ENCODE measurements around the gene ZNF576. TPM values are rescaled to one million over a fixed set of nuclear protein-coding genes. Genes with fewer than 3 reads are reported as not detected.
"Not testable (repeated sequence)": the region's sequence is repeated elsewhere in the genome, so short reads cannot be mapped to it uniquely, and the experiment has no call there.

Gene ZNF576
- polyA plus RNA-seq, 6 donors from 2014 or later: 2.3 to 13.6 (median 10.1) TPM

DNA sequence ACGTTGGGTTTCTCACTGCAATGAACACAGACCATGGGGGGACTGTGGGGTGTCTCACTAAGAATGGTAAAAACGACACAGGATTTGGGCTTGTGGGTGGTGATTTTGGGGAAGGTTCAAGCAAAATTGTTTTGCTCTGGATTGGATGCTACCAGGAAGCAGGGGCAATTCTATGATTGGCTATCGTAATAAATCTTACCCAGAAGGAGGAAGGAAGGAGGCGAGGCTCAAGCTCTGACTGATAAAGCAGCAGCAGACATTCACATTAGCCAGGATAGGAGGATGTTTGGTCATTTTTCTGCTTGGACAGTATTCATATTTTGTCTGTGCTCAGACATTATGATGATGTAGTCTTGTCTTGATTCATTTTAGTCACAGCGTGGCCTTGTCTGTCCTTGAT is 1.5 kb downstream of the ZNF576 start:
- Mint-ChIP-seq H3K4me1 (peaks cover 35 to 53% (median 48%) of the 10 kb centered on the region in 3 donors), H3K4me3 (peak overlapping the region in 6 of 8 donors; percentile 92 to 98 (median 97)), H3K36me3 (no peaks in the 10 kb centered on the region), H3K27ac (peak overlapping the region; percentile 21 to 100 (median 100)), H3K27me3 (no peaks in the 10 kb centered on the region), H3K9me3 (no peaks in the 10 kb centered on the region)
- no peak for DNase-seq
- ATAC-seq (ENCODE audit: low read depth in 2 of 2): no peak

DNA sequence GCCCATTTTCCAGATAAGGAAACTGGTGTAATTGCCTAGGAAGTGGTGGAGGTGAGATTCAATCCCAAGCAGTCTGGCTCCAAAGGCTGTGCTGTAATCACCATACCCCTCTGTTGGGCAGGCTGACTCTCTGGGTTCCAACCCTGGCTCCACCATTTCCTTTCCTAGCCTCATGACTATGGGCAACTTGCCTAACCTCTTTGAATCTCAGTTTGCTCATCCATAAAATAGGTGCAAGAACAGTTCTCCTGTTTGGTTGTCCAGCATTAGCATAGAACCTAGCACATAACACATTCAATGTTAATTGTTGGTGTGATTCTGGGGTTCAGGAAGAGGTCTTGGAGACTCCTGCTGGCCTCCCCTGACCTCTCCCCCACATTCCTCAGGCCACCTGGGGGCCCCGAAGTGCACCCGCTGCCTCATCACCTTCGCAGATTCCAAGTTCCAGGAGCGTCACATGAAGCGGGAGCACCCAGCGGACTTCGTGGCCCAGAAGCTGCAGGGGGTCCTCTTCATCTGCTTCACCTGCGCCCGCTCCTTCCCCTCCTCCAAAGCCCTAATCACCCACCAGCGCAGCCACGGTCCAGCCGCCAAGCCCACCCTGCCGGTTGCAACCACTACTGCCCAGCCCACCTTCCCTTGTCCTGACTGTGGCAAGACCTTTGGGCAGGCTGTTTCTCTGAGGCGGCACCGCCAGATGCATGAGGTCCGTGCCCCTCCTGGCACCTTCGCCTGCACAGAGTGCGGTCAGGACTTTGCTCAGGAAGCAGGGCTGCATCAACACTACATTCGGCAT is 2.2 kb downstream of the ZNF576 start:
- Mint-ChIP-seq H3K9me3 (no peaks in the 10 kb centered on the region), H3K4me3 (peak overlapping the region in 3 of 8 donors; percentile 12 to 92 (median 34))

DNA sequence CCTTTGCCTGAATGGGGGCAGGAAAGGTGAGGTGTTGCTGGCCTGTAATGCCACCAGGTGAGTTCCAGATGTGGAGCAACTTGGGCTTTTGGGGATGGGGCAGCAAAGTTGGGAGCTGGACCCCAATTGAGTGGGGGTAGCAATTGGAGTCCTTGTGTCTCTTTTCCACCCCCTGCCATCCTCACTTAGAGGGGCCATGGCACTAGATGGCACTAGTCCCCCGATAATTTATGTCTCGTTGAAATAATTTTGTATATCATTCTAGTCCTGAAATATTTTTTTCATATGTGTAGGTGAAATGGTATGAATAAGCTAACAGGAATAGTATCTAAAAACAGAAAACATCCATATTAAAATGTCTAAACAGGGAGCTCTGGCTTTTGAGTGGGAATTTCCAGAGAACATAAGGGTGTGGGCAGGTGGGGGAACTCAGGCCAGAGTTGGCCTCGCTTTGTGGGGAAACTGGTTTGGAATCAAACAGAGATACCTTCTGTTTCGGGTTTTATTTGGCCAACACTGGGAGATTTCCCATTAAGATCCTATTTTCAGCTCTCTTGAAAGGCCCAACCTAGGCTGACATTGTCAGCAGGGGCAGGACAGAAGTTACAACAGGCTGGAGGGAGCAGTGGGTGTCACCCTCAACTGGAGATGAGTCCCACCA is 3.4 kb downstream of the ZNF576 start:
- DNase-seq: no peak
- no peaks in the 10 kb centered on the region for H3K36me3 Mint-ChIP-seq
- peaks cover 30 to 56% (median 46%) of the 10 kb centered on the region in 3 donors for H3K4me1 Mint-ChIP-seq
- no peak for ATAC-seq (ENCODE audit: low read depth in 2 of 2)
- peak overlapping the region in 2 of 6 donors; percentile 15 to 16 for H3K27ac Mint-ChIP-seq
- H3K9me3 Mint-ChIP-seq: no peaks in the 10 kb centered on the region
- H3K27me3 Mint-ChIP-seq: no peaks in the 10 kb centered on the region
- peak overlapping the region in 1 of 8 donors; percentile 30 for H3K4me3 Mint-ChIP-seq

More for the DNA sequence above, 2.2 kb downstream of the ZNF576 start:
- Mint-ChIP-seq H3K27me3 (no peaks in the 10 kb centered on the region), H3K36me3 (no peaks in the 10 kb centered on the region), H3K4me1 (peaks cover 29 to 51% (median 41%) of the 10 kb centered on the region in 3 donors), H3K27ac (peak overlapping the region in 3 of 6 donors; percentile 58 to 81 (median 74))
- DNase-seq (no peak), ATAC-seq (ENCODE audit: low read depth in 2 of 2) (no peak)

DNA sequence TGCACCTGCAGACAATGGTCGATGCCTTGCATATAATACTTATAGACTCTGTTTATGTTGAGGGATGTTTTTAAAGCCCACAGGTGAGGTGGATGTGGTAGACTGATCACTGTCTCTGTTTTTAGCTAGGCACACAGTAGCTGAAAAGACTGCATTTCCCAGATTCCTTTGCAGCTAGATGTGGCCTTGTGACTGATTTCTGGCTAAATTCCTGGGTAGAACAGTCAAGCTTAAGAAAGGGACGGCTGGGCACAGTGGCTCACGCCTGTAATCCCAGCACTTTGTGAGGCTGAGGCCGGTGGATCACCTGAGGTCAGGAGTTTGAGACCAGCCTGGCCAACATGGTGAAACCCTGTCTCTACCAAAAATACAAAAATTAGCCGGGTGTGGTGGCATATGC is 3.9 kb downstream of the ZNF576 start:
- H3K9me3 Mint-ChIP-seq: not testable (repeated sequence)

DNA sequence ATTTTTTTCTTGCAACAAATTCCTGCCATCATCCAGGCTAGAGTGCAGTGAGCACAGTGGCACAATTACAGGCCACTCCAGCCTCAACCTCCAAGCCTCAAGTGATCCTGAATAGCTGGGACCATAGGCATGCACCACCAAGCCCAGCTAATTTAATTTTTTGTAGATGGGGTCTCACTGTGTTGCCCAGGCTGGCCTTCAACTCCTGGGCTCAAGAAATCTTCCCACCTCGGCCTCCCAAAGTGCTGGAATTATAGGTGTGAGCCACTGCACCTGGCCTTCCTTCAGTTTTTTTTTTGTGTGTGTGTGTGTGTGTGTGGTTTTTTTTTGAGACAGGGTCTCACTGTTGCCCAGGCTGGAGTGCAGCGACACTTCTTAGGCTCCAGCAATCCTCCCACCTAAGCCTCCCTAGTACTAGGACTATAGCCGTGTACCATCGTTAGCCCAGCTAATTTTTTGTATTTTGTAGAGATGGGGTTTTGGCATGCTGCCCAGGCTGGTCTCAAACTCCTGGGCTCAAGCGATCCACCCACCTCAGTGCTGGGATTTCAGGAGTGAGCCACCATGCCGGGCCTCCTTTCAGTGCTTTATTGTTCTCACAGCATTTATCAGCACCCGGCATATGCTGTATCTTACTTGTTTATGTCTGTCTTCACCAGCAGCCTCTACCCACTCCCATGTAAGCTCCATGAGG is 9.6 kb downstream of the ZNF576 start:
- no peak for ATAC-seq (ENCODE audit: low read depth in 2 of 2)
- Mint-ChIP-seq H3K36me3 (no peaks in the 10 kb centered on the region), H3K4me1 (peaks cover 29 to 34% (median 30%) of the 10 kb centered on the region in 3 donors), H3K9me3 (no peaks in the 10 kb centered on the region), H3K27ac (peak overlapping the region in 2 of 6 donors; percentile 51 to 66), H3K27me3 (no peaks in the 10 kb centered on the region), H3K4me3 (no peak overlapping the region)
- no peak for DNase-seq

More for the DNA sequence above, 3.9 kb downstream of the ZNF576 start:
- not testable (repeated sequence) for H3K36me3 Mint-ChIP-seq; H3K4me3 Mint-ChIP-seq; H3K27me3 Mint-ChIP-seq; DNase-seq; H3K27ac Mint-ChIP-seq; ATAC-seq (ENCODE audit: low read depth in 2 of 2)
- H3K4me1 Mint-ChIP-seq: peaks cover 27 to 53% (median 49%) of the 10 kb centered on the region in 3 donors

DNA sequence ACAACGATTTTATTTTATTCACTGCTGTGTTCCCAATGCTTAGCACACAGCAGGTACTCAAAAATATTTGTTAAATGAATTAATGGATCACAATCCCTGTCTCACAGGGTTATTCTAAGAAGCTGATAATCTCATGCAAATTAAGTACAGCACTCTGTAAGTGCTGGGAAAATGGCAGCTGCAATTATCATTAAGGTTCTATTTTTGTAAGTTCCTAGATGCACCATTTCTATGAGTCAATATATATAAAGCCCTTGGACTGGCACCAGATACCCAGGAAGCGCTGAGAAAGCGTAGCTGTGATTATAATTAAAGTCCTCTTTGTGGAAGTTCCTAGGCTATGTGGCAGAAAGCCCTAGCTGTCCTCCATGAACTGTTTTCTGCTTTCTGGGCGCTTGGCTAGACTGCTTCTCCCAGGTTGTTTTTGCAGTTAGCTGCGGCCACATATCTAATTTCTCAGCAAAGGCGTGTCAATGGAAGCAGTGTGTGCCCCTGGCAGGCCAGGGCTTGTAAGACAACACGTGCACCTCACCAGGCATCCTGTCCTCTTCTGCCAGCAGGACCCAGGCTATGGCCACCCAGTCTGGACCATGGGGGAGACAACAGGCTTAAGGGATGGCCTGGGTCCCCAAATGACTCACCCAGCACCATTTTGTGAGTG is 10.3 kb downstream of the ZNF576 start:
- H3K4me3 Mint-ChIP-seq: peak overlapping the region in 3 of 8 donors; percentile 3 to 64 (median 50)

DNA sequence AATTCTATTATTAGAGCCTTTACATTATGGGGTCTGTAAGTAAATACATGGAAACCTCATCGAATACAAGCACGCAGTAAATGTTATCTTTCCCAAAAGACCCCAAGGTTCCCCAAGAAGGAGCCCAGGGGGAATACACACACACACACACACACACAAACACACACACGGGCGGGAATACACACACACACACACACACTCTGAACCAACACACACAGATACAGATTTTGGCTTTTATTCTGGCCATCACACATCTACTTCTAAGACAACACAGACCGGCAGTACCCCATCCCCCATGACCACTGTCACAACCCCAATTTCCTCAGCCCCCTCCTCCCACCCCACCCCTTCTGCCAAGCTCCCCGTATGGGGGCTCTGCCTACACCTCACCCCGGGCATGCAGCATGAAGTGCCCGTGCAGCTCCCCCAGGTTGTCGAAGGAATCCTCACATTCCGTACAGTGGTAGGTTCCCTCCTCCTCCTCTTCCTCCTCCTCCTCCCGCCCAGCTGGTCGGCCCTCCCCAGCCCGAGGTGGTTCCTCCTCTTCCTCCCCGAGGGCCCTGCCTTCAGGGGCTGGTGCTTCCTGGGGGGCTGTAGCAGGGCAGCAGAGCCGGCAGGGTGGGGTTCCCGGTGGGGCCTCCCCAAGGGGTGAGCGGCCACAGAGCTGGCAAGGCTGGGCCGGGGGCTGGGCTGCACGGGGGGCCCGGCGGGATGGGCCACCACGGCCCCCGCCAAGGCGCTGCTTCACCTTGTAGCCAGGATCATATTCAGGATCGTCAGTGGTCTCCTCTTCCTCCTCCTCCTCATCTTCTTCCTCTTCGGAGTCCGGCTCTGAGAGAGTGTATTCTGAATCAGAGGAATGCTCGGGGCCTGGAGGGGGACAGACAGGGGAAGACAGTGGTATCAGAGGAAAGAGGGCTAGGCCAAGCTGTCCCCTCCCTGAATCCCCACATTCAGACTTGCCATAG is 11.1 kb downstream of the ZNF576 start:
- ATAC-seq (ENCODE audit: low read depth in 2 of 2): no peak
- H3K4me3 Mint-ChIP-seq: peak overlapping the region in 4 of 8 donors; percentile 39 to 82 (median 69)

More for the DNA sequence above, 10.3 kb downstream of the ZNF576 start:
- Mint-ChIP-seq H3K36me3 (peaks cover 0 to under 1% of the 10 kb centered on the region in 2 donors), H3K9me3 (no peaks in the 10 kb centered on the region), H3K27ac (no peak overlapping the region), H3K27me3 (no peaks in the 10 kb centered on the region), H3K4me1 (peaks cover 29 to 34% (median 30%) of the 10 kb centered on the region in 3 donors)
- DNase-seq (no peak), ATAC-seq (ENCODE audit: low read depth in 2 of 2) (no peak)

DNA sequence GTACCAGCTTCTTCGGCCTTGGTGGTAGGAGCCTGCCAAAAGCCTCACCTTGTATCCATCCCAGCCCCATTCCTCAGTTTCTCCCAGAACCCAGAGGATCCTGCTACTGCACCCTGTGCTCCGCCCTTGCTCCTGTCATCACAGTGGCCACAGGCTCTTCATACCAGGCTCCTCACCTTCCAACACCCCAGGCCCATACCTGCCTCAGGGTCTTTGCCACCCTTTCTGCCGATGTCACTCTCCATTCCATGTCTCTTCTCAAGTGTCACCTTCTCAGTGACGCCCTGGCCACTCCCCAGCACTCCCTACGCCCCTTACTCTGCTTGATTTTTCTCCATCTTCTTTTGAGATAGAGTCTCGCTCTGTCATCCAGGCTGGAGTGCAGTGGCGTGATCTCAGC is 13.5 kb downstream of the ZNF576 start:
- H3K9me3 Mint-ChIP-seq: no peaks in the 10 kb centered on the region
- H3K36me3 Mint-ChIP-seq: peaks cover 12 to 15% of the 10 kb centered on the region in 2 donors
- H3K4me3 Mint-ChIP-seq: no peak overlapping the region
- H3K4me1 Mint-ChIP-seq: peaks cover 28 to 39% (median 28%) of the 10 kb centered on the region in 3 donors
- no peak for DNase-seq
- H3K27ac Mint-ChIP-seq: no peak overlapping the region
- no peak for ATAC-seq (ENCODE audit: low read depth in 2 of 2)
- no peaks in the 10 kb centered on the region for H3K27me3 Mint-ChIP-seq

More for the DNA sequence above, 11.1 kb downstream of the ZNF576 start:
- Mint-ChIP-seq H3K9me3 (no peaks in the 10 kb centered on the region), H3K27me3 (no peaks in the 10 kb centered on the region), H3K27ac (peak overlapping the region in 4 of 6 donors; percentile 24 to 79 (median 67)), H3K36me3 (peaks cover 0 to 9% of the 10 kb centered on the region in 2 donors), H3K4me1 (peaks cover 33 to 36% (median 34%) of the 10 kb centered on the region in 3 donors)
- no peak for DNase-seq

DNA sequence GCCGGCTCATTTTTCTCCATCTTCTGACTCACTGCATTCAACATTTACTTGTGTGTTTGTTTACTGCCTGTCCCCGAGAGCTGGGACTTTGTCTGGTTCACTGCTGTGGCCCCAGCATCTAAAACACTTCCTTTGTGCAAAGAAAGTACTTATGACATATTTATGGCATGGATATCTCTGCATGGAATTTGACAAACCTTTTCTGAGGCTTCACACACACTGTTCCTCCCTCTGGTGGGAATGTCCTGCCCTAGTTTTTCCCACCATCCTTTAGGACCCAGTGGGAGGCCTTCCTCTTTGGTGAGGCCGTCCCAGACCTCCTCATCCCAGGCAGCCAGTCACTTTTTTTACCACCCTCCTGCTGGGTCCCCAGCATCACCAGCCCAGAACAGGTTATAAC is 14.1 kb downstream of the ZNF576 start:
- no peaks in the 10 kb centered on the region for H3K27me3 Mint-ChIP-seq
- DNase-seq: no peak
- no peak overlapping the region for H3K4me3 Mint-ChIP-seq
- ATAC-seq (ENCODE audit: low read depth in 2 of 2): no peak
- H3K27ac Mint-ChIP-seq: peak overlapping the region in 3 of 6 donors; percentile 37 to 51 (median 51)
- peaks cover 12 to 15% of the 10 kb centered on the region in 2 donors for H3K36me3 Mint-ChIP-seq
- H3K4me1 Mint-ChIP-seq: peaks cover 28 to 37% (median 29%) of the 10 kb centered on the region in 3 donors
- H3K9me3 Mint-ChIP-seq: no peaks in the 10 kb centered on the region

DNA sequence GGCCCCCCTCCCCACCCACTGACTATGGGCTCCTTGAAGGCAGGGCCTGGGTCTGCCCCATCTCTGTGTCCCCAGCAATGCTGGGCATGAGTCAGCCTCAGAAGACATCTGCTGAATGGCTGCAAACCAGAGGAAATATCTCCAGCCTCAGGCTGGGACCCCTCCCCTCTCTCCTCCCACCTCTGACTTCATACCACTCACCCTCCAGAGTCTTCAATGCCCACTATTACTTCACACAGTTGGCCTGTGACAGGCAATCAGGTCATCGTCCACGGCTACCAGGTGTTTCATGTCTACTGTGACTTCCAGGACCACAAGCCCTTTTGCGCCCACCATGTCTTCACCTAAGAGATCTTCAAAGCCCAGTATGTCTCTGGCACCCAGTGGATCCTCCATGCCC is 15.4 kb downstream of the ZNF576 start, which contains the start of gene SRRM5:
Gene SRRM5, plus strand, starts transcription at position 301 of the 400 bp plus-strand sequence. Its CDS starts 34 bp downstream, at position 335.
- Mint-ChIP-seq H3K27me3 (no peaks in the 10 kb centered on the region), H3K27ac (peak within 1 kb of the TSS in 4 of 6 donors; percentile 61 to 78 (median 64)), H3K4me1 (peaks cover 22 to 39% (median 31%) of the 10 kb centered on the region in 3 donors), H3K4me3 (peak within 1 kb of the TSS in 1 of 8 donors; percentile 53), H3K36me3 (peaks cover 12 to 15% of the 10 kb centered on the region in 2 donors), H3K9me3 (no peaks in the 10 kb centered on the region)
- DNase-seq: no peak
- ATAC-seq (ENCODE audit: low read depth in 2 of 2): no peak

DNA sequence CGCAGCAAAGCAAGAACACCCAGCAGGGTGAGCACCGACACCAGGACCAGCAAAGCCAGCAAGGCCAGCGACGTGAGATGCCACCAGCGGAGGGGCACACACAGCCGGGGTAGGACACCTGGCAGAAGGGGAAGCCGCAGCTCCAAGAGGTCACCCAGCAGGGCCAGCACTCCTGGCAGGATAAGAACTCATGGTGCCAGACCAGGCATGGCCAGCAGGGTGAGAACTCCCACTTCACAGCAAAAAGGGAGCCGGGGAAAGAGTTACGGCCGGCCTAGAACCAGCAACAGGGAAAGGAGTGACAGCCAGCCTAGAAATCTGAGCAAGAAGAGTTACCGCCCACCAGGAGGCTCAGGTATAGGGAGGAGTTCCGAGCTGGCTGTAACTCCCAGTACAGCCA is 16.0 kb downstream of the ZNF576 start:
- peaks cover 12 to 15% of the 10 kb centered on the region in 2 donors for H3K36me3 Mint-ChIP-seq
- peak overlapping the region in 1 of 8 donors; percentile 53 for H3K4me3 Mint-ChIP-seq
- H3K4me1 Mint-ChIP-seq: peaks cover 21 to 34% (median 26%) of the 10 kb centered on the region in 3 donors
- no peaks in the 10 kb centered on the region for H3K9me3 Mint-ChIP-seq
- ATAC-seq (ENCODE audit: low read depth in 2 of 2) (no peak), DNase-seq (no peak)
- H3K27ac Mint-ChIP-seq: no peak overlapping the region
- H3K27me3 Mint-ChIP-seq: no peaks in the 10 kb centered on the region

DNA sequence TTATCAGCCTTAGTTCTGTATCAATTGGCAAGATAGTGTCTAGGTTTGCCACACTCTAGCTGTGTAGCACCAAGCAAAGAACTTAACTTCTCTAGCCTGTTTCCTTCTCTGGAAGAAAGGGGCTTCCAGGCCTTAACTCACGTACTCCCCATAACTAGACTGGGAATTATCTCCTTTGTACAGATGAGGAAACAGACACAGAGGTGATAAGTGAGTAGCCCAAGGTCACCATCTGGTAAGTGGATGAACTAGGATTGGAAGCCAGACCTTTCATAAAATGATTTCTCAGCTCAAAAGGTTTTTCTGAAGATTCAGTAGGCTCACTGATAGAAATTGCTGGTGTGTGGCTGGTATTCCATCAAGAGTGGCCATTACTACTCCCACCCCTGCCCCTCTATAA is 19.9 kb downstream of the ZNF576 start:
- Mint-ChIP-seq H3K27ac (no peak overlapping the region), H3K36me3 (peaks cover 12 to 15% of the 10 kb centered on the region in 2 donors), H3K4me3 (peak overlapping the region in 1 of 8 donors; percentile 64), H3K9me3 (no peaks in the 10 kb centered on the region), H3K27me3 (no peaks in the 10 kb centered on the region), H3K4me1 (peaks cover 25 to 49% (median 37%) of the 10 kb centered on the region in 3 donors)
- no peak for ATAC-seq (ENCODE audit: low read depth in 2 of 2)
- no peak for DNase-seq
